Mononuclear cell (primary cell): Measurements from ENCODE around the gene OR9A2. TPM values are rescaled to one million over a fixed set of nuclear protein-coding genes. Genes with fewer than 3 reads are reported as not detected.
"Not testable (repeated sequence)": the region's sequence is repeated elsewhere in the genome, so short reads cannot be mapped to it uniquely, and the experiment has no call there.

Experiments used
- H3K27me3 ChIP-seq: 2 replicates; pipeline ENCODE4 v1.6.0; 2011; ENCODE audit warnings: low read length, control low read depth; ENCODE audit not compliant: insufficient read depth
- H3K4me1 ChIP-seq: 2 replicates; pipeline ENCODE4 v1.5.1; 2011; ENCODE audit warnings: mild to moderate bottlenecking, low read length, control low read depth; ENCODE audit not compliant: insufficient read depth
- H3K4me3 ChIP-seq: 2 replicates; pipeline ENCODE4 v1.5.1; 2011; ENCODE audit warnings: mild to moderate bottlenecking, low read length, moderate library complexity
- H3K9me3 ChIP-seq: 2 replicates; pipeline ENCODE4 v1.5.1; 2011; ENCODE audit warnings: low read depth, mild to moderate bottlenecking, control low read depth, low read length
- total RNA-seq: library from RNA; depleted of rRNA; stranded (reverse); fragments of >200 nt; gene quantifications from one replicate; pipeline ENCODE4 v1.2.3, GENCODE V29; 2012

OR9A2 gene
- total RNA-seq, 1 donor = not detected

- no peaks in the 10 kb centered on the region for H3K9me3 ChIP-seq
- no peaks in the 10 kb centered on the region for H3K27me3 ChIP-seq
- H3K4me1 ChIP-seq = peaks cover 5% of the 10 kb centered on the region
- no peak overlapping the region for H3K4me3 ChIP-seq
Measured at GRCh38 chr7:143008007-143008901, 18.7 kb downstream of the OR9A2 start.

GRCh38 chr7:143005632-143006260 is 21.2 kb downstream of the OR9A2 start:
- H3K27me3 ChIP-seq = no peaks in the 10 kb centered on the region
- H3K9me3 ChIP-seq = no peaks in the 10 kb centered on the region
- no peak overlapping the region for H3K4me3 ChIP-seq
- peaks cover 9% of the 10 kb centered on the region for H3K4me1 ChIP-seq

- no peaks in the 10 kb centered on the region for H3K9me3 ChIP-seq
- no peaks in the 10 kb centered on the region for H3K27me3 ChIP-seq
- peaks cover 9% of the 10 kb centered on the region for H3K4me1 ChIP-seq
- no peak overlapping the region for H3K4me3 ChIP-seq
Measured at GRCh38 chr7:143003393-143004051, 23.4 kb downstream of the OR9A2 start.

GRCh38 chr7:143002898-143003297 is 24.0 kb downstream of the OR9A2 start:
- no peaks in the 10 kb centered on the region for H3K27me3 ChIP-seq
- H3K4me3 ChIP-seq = no peak overlapping the region
- no peaks in the 10 kb centered on the region for H3K9me3 ChIP-seq

GRCh38 chr7:143002106-143002505 is 24.8 kb downstream of the OR9A2 start:
- Histone ChIP-seq H3K4me1 (peaks cover 6% of the 10 kb centered on the region), H3K27me3 (no peaks in the 10 kb centered on the region), H3K4me3 (no peak overlapping the region), H3K9me3 (no peaks in the 10 kb centered on the region)

More at GRCh38 chr7:143002898-143003297, 24.0 kb downstream of the OR9A2 start:
- peaks cover 6% of the 10 kb centered on the region for H3K4me1 ChIP-seq

- Histone ChIP-seq H3K9me3 (no peaks in the 10 kb centered on the region), H3K4me1 (peaks cover 6% of the 10 kb centered on the region), H3K4me3 (no peak overlapping the region), H3K27me3 (no peaks in the 10 kb centered on the region)
Measured at GRCh38 chr7:143000648-143001047, 26.3 kb downstream of the OR9A2 start.

- H3K4me3 ChIP-seq = no peak overlapping the region
- no peaks in the 10 kb centered on the region for H3K27me3 ChIP-seq
- H3K9me3 ChIP-seq = no peaks in the 10 kb centered on the region
- peaks cover 6% of the 10 kb centered on the region for H3K4me1 ChIP-seq
Measured at GRCh38 chr7:142999793-143000192, 27.1 kb downstream of the OR9A2 start.

GRCh38 chr7:142998966-142999365 is 28.0 kb downstream of the OR9A2 start:
- H3K27me3 ChIP-seq = no peaks in the 10 kb centered on the region
- H3K9me3 ChIP-seq = no peaks in the 10 kb centered on the region
- H3K4me1 ChIP-seq = peaks cover 6% of the 10 kb centered on the region
- H3K4me3 ChIP-seq = no peak overlapping the region

GRCh38 chr7:142997456-142997989 is 29.4 kb downstream of the OR9A2 start:
- H3K4me1 ChIP-seq = no peaks in the 10 kb centered on the region
- H3K27me3 ChIP-seq = no peaks in the 10 kb centered on the region
- H3K4me3 ChIP-seq = no peak overlapping the region
- H3K9me3 ChIP-seq = no peaks in the 10 kb centered on the region

GRCh38 chr7:142992427-142992826 is 34.5 kb downstream of the OR9A2 start:
- H3K27me3 ChIP-seq = no peaks in the 10 kb centered on the region
- no peak overlapping the region for H3K4me3 ChIP-seq
- no peaks in the 10 kb centered on the region for H3K9me3 ChIP-seq
- H3K4me1 ChIP-seq = no peaks in the 10 kb centered on the region

GRCh38 chr7:142984297-142984696 is 42.6 kb downstream of the OR9A2 start:
- no peaks in the 10 kb centered on the region for H3K9me3 ChIP-seq
- no peaks in the 10 kb centered on the region for H3K4me1 ChIP-seq
- H3K27me3 ChIP-seq = peaks cover 4% of the 10 kb centered on the region
- H3K4me3 ChIP-seq = no peak overlapping the region

- Histone ChIP-seq H3K4me1 (no peaks in the 10 kb centered on the region), H3K27me3 (peaks cover 4% of the 10 kb centered on the region), H3K9me3 (no peaks in the 10 kb centered on the region), H3K4me3 (no peak overlapping the region)
Measured at GRCh38 chr7:142983825-142984224, 43.1 kb downstream of the OR9A2 start.

GRCh38 chr7:142978402-142978801 is 48.5 kb downstream of the OR9A2 start:
- not testable (repeated sequence) for H3K4me3 ChIP-seq, H3K9me3 ChIP-seq, H3K27me3 ChIP-seq, H3K4me1 ChIP-seq
